Ovary (tissue), 3 donors: ENCODE measurements around the gene KLRC4.

ENCODE experiments used
- POLR2A ChIP-seq: fragments of 450-650 bp; IDR thresholded peaks from one replicate; pipeline ENCODE4 v1.6.1; 2017; ENCODE audit warnings: antibody characterized with exemption, mild to moderate bottlenecking, moderate library complexity
- TF ChIP-seq, protein P1 (sequence below), 3 donors: fragments of 450-650 bp in 2 of 3; fragments of 200-600 bp in 1 of 3; IDR thresholded peaks; one replicate each; pipeline versions ENCODE4 v1.5.1 to v1.8.0; 2016 to 2022; ENCODE audit warnings: antibody characterized with exemption in 3 of 3, mild to moderate bottlenecking in 1 of 3
- donor health status: DM: no; HTN: no; CAD: no.

- TF ChIP-seq, protein P1, sequence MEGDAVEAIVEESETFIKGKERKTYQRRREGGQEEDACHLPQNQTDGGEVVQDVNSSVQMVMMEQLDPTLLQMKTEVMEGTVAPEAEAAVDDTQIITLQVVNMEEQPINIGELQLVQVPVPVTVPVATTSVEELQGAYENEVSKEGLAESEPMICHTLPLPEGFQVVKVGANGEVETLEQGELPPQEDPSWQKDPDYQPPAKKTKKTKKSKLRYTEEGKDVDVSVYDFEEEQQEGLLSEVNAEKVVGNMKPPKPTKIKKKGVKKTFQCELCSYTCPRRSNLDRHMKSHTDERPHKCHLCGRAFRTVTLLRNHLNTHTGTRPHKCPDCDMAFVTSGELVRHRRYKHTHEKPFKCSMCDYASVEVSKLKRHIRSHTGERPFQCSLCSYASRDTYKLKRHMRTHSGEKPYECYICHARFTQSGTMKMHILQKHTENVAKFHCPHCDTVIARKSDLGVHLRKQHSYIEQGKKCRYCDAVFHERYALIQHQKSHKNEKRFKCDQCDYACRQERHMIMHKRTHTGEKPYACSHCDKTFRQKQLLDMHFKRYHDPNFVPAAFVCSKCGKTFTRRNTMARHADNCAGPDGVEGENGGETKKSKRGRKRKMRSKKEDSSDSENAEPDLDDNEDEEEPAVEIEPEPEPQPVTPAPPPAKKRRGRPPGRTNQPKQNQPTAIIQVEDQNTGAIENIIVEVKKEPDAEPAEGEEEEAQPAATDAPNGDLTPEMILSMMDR (IDR thresholded peaks at IDR 0.05), result no peak
- no peak for TF ChIP-seq POLR2A
Measured at GRCh38 chr12:10389904-10390303, 19.7 kb downstream of the KLRC4 start, which contains the start of gene KLRK1.
